ENCODE data around the gene CIC.
"Not testable (repeated sequence)": the region's sequence is repeated elsewhere in the genome, so short reads cannot be mapped to it uniquely, and the experiment has no call there.

The CIC gene

DNA sequence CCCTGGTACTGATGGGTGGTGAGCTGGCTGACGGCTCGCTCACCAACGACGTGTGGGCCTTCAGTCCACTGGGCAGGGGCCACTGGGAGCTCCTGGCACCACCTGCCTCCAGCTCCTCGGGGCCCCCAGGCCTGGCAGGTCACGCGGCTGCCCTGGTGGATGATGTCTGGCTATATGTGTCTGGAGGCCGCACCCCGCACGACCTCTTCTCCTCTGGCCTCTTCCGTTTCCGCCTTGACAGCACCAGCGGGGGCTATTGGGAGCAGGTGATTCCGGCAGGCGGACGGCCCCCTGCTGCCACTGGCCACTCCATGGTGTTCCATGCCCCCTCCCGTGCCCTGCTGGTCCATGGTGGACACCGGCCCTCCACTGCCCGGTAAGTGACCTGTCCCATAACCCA lies 66.9 kb downstream of the CIC start:
- DNase-seq, result no peak

GRCh38 chr19:42339126-42339860 lies 70.2 kb downstream of the CIC start:
- not testable (repeated sequence) for DNase-seq

DNA sequence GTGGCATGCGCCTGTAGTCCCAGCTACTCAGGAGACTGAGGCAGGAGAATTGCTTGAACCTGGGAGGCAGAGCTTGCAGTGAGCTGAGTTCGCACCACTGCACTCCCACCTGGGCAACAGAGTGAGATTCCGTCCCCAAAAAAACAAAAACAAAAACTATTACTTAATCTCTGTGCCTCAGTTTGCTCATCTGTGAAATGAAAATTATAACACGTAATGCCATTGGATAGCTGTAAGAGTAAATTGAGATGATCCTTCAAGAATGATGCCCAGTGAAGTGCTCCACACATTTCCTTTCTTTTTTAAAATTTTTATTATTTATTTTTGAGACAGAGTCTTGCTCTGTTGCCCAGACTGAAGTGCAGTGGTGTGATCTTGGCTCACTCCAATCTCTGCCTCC lies 70.9 kb downstream of the CIC start:
- DNase-seq, result not testable (repeated sequence)

GRCh38 chr19:42343344-42344110 lies 74.5 kb downstream of the CIC start:
- DNase-seq, result no peak

DNA sequence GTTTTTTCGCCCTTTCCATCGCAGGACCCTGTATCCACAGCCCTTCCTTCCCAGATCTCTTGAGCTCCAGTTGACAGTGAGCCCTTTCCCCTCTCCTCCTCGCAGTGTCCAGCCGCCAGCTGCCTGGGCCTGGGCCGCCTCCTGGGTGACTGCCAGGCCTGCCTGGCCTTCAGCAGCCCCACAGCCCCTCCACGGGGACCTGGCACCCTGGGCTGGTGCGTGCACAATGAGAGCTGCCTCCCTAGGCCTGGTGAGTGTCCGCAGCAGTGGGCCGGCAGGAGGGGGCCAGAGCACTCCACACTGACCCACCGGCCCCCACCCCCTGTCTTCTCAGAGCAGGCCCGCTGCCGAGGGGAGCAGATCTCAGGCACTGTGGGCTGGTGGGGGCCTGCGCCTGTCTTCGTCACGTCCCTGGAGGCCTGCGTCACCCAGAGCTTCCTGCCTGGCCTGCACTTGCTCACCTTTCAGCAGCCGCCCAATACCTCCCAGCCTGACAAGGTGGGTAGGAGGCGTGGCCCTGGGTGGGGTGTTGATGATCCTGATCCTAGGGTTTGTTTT lies 75.4 kb downstream of the CIC start:
- DNase-seq, result no peak

All from stimulated activated naive CD4-positive, alpha-beta T cell (primary cell).